ENCODE measurements around the gene AKR1D1. TPM values are rescaled to one million over a fixed set of nuclear protein-coding genes. Genes with fewer than 3 reads are reported as not detected.

Gene AKR1D1
- total RNA-seq, 1 donor from 2014 or later, result 3.4 TPM

GRCh38 chr7:138127996-138128395 lies 51.7 kb downstream of the AKR1D1 start:
- peaks cover 24% of the 10 kb centered on the region for H3K9me3 Mint-ChIP-seq (ENCODE audit: low read depth)
- H3K36me3 Mint-ChIP-seq (ENCODE audit: insufficient read depth), result peaks cover 5% of the 10 kb centered on the region

GRCh38 chr7:138129551-138130165 lies 53.4 kb downstream of the AKR1D1 start:
- Mint-ChIP-seq H3K27ac (no peak overlapping the region), H3K27me3 (no peaks in the 10 kb centered on the region)
- DNase-seq (ENCODE audit: low spot score, unreplicated experiment), result no peak

More at GRCh38 chr7:138127996-138128395, 51.7 kb downstream of the AKR1D1 start:
- DNase-seq (ENCODE audit: low spot score, unreplicated experiment), result no peak
- TF ChIP-seq CTCF (IDR thresholded peaks at IDR 0.05; ENCODE audit: unreplicated experiment), result no peak
- Mint-ChIP-seq H3K27ac (no peak overlapping the region), H3K4me3 (ENCODE audit: low read depth) (no peak overlapping the region), H3K4me1 (ENCODE audit: low read depth) (peaks cover 13% of the 10 kb centered on the region), H3K27me3 (no peaks in the 10 kb centered on the region)

GRCh38 chr7:138137423-138138171 lies 61.3 kb downstream of the AKR1D1 start:
- no peak overlapping the region for H3K4me3 Mint-ChIP-seq (ENCODE audit: low read depth)
- no peaks in the 10 kb centered on the region for H3K27me3 Mint-ChIP-seq
- TF ChIP-seq CTCF (IDR thresholded peaks at IDR 0.05; ENCODE audit: unreplicated experiment), result no peak
- DNase-seq (ENCODE audit: low spot score, unreplicated experiment), result no peak
- H3K9me3 Mint-ChIP-seq (ENCODE audit: low read depth), result peaks cover 6% of the 10 kb centered on the region
- H3K27ac Mint-ChIP-seq, result no peak overlapping the region
- peaks cover 6% of the 10 kb centered on the region for H3K4me1 Mint-ChIP-seq (ENCODE audit: low read depth)
- H3K36me3 Mint-ChIP-seq (ENCODE audit: insufficient read depth), result no peaks in the 10 kb centered on the region

More at GRCh38 chr7:138129551-138130165, 53.4 kb downstream of the AKR1D1 start:
- Mint-ChIP-seq H3K4me1 (ENCODE audit: low read depth) (peaks cover 13% of the 10 kb centered on the region), H3K4me3 (ENCODE audit: low read depth) (no peak overlapping the region), H3K36me3 (ENCODE audit: insufficient read depth) (peaks cover 5% of the 10 kb centered on the region), H3K9me3 (ENCODE audit: low read depth) (peaks cover 26% of the 10 kb centered on the region)
- no peak for TF ChIP-seq CTCF (IDR thresholded peaks at IDR 0.05; ENCODE audit: unreplicated experiment)

GRCh38 chr7:138138244-138138643 lies 62.0 kb downstream of the AKR1D1 start:
- no peak for DNase-seq (ENCODE audit: low spot score, unreplicated experiment)
- H3K9me3 Mint-ChIP-seq (ENCODE audit: low read depth), result no peaks in the 10 kb centered on the region
- no peak overlapping the region for H3K27ac Mint-ChIP-seq
- H3K4me3 Mint-ChIP-seq (ENCODE audit: low read depth), result no peak overlapping the region
- H3K36me3 Mint-ChIP-seq (ENCODE audit: insufficient read depth), result no peaks in the 10 kb centered on the region
- H3K27me3 Mint-ChIP-seq, result no peaks in the 10 kb centered on the region
- H3K4me1 Mint-ChIP-seq (ENCODE audit: low read depth), result peaks cover 6% of the 10 kb centered on the region
- TF ChIP-seq CTCF (IDR thresholded peaks at IDR 0.05; ENCODE audit: unreplicated experiment), result no peak

GRCh38 chr7:138142583-138143201 lies 66.4 kb downstream of the AKR1D1 start:
- no peak overlapping the region for H3K4me3 Mint-ChIP-seq (ENCODE audit: low read depth)
- peaks cover 6% of the 10 kb centered on the region for H3K9me3 Mint-ChIP-seq (ENCODE audit: low read depth)
- peaks cover 4% of the 10 kb centered on the region for H3K4me1 Mint-ChIP-seq (ENCODE audit: low read depth)
- H3K27me3 Mint-ChIP-seq, result no peaks in the 10 kb centered on the region
- no peak for DNase-seq (ENCODE audit: low spot score, unreplicated experiment)
- no peak overlapping the region for H3K27ac Mint-ChIP-seq
- H3K36me3 Mint-ChIP-seq (ENCODE audit: insufficient read depth), result peaks cover 2% of the 10 kb centered on the region
- TF ChIP-seq CTCF (IDR thresholded peaks at IDR 0.05; ENCODE audit: unreplicated experiment), result no peak
